Gastroesophageal sphincter (tissue), 3 donors: Measurements from ENCODE around the gene PRR36.

Experiments used
- POLR2A ChIP-seq, 2 donors: fragments of 450-650 bp; IDR thresholded peaks; one replicate each; pipeline ENCODE4 v1.6.1; 2017; ENCODE audit warnings: antibody characterized with exemption in 2 of 2, mild to moderate bottlenecking in 2 of 2, moderate library complexity in 1 of 2
- TF ChIP-seq, protein P1 (sequence below), 4 experiments: fragments of 200-600 bp in 2 of 4; fragments of 450-650 bp in 2 of 4; sonication (generic) in 1 of 4; IDR thresholded peaks; one replicate each; pipeline ENCODE4 v1.5.1; 2017 to 2019; ENCODE audit warnings: antibody characterized with exemption in 4 of 4, mild to moderate bottlenecking in 2 of 4, moderate library complexity in 2 of 4

DNA sequence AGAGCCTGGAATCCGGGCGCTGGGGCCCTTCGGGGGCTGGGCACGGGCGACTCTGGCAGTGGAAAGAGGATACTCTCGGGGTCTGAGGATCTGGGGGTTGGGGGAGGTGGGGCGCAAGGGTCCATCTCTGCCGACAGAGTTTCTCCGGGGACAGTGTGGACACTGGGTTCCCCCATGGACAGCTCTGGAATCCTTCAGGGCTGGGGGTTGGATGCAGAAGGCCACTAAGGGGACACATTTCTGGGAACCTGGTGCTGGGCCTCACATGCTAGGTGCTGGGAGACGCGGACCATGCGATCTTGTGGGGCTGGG is 42.7 kb upstream of the PRR36 start:
- TF ChIP-seq, protein P1, sequence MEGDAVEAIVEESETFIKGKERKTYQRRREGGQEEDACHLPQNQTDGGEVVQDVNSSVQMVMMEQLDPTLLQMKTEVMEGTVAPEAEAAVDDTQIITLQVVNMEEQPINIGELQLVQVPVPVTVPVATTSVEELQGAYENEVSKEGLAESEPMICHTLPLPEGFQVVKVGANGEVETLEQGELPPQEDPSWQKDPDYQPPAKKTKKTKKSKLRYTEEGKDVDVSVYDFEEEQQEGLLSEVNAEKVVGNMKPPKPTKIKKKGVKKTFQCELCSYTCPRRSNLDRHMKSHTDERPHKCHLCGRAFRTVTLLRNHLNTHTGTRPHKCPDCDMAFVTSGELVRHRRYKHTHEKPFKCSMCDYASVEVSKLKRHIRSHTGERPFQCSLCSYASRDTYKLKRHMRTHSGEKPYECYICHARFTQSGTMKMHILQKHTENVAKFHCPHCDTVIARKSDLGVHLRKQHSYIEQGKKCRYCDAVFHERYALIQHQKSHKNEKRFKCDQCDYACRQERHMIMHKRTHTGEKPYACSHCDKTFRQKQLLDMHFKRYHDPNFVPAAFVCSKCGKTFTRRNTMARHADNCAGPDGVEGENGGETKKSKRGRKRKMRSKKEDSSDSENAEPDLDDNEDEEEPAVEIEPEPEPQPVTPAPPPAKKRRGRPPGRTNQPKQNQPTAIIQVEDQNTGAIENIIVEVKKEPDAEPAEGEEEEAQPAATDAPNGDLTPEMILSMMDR (IDR thresholded peaks at IDR 0.05): no peak
- no peak for TF ChIP-seq POLR2A (IDR thresholded peaks at IDR 0.05)
